Body of pancreas (tissue), 4 donors: ENCODE data around the gene CLPTM1.

Source experiments
- CTCF ChIP-seq, 7 experiments: fragments of 450-650 bp in 4 of 7; fragments of 200-600 bp in 3 of 7; sonication (generic) in 3 of 7; IDR thresholded peaks; one replicate each; pipeline ENCODE4 v1.5.1; 2016 to 2019; ENCODE audit warnings: antibody characterized with exemption in 7 of 7
- POLR2A ChIP-seq, 3 donors: fragments of 450-650 bp; IDR thresholded peaks; one replicate each; pipeline ENCODE4 v1.6.1; 2016; ENCODE audit warnings: antibody characterized with exemption in 3 of 3, mild to moderate bottlenecking in 2 of 3

DNA sequence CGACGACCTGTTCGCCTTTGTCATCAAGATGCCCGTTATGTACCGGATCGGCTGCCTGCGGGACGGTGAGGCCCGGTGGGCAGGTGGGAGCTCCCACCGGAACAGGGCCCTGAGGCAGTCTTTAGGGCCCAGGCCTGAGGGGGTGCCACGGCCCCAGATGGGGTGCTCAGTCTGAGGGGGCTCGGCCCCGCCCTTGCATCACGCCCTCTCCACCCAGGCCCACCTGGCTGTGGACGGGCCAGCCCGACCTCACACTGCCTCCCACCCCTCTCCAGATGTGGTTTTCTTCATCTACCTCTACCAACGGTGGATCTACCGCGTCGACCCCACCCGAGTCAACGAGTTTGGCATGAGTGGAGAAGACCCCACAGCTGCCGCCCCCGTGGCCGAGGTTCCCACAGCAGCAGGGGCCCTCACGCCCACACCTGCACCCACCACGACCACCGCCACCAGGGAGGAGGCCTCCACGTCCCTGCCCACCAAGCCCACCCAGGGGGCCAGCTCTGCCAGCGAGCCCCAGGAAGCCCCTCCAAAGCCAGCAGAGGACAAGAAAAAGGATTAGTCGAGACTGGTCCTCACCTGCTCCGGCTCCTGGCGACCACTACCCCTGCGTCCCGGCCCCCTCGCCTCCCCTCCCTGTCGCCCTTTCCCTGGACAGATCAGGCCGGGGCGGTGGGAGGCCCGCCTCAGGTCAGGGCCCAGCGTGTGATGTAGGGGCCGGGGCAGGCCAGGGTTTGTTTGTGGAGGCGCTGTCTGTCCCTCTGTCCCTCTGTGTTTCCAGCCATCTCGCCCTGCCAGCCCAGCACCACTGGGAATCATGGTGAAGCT lies 37.4 kb downstream of the CLPTM1 start:
- TF ChIP-seq CTCF (IDR thresholded peaks at IDR 0.05): no peak
- no peak for TF ChIP-seq POLR2A (IDR thresholded peaks at IDR 0.05)
